Measurements from ENCODE around the gene KHDC1.
A peak's percentile ranks its signal among the peaks of the same experiment; 100 is the strongest.
"Not testable (repeated sequence)": the region's sequence is repeated elsewhere in the genome, so short reads cannot be mapped to it uniquely, and the experiment has no call there.

The KHDC1 gene, protein sequence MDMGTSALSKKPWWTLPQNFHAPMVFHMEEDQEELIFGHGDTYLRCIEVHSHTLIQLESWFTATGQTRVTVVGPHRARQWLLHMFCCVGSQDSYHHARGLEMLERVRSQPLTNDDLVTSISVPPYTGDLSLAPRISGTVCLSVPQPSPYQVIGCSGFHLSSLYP

DNA sequence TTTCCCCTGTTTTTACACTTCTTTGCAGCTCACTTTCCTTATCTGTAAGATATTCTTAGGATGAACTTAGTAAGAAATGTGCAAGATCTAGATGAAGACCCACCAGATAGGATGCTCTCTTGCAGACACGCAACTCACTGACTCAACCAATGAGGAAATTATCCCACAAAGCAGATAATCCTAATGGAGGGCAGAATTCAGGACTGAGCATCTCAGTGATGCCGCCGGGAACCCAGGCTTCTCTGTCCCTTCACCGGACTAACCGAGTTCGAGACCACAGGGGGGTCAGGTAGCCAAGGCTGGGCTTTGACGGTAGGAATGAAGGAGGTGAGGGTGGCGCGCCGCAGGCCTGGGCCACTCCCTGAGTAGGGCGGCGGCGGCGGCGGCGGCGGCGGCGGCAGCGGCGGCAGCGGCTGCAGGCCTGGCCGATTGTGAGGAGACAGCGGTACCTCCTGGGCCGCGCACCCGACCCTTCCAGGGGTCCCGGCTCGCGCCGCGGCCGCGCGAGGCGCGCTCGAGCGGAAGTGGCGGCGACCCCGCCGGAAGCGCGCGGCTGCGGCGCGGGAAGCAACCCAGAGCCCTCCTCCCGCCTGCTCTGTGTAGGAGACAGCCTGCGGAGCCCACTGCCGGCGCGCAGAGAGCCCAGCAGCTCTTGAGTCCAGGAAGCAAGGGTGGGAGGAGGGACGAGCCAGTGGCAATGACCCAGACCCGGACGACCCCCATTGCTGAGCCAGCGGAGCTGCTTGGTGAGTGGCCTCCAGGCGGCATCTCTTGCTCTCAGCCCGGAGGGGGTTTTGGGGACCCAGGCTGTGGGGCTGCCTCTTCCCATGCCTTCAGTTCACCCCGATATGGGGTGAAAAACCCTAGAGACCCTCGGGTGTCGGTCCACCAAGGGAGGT is at the start of gene KHDC1:
TSS of gene KHDC1 (minus strand) at position 526 of the 899 bp plus-strand sequence. CDS start 20,679 bp downstream, outside the sequence.
- peak; percentile 26 to 50 (median 26) for DNase-seq (ENCODE audit: low read depth in 3 of 3)

DNA sequence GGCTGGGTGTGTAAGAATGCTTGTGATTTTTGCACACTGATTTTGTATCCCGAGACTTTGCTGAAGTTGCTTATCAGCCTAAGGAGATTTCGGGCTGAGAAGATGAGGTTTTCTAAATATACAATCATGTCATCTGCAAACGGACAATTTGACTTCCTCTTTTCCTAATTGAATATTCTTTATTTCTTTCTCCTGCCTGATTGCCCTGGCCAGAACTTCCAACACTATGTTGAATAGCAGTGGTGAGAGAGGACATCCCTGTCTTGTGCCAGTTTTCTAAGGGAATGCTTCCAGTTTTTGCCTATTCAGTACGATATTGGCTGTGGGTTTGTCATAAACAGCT is 47.5 kb upstream of the KHDC1 start:
- not testable (repeated sequence) for DNase-seq (ENCODE audit: low read depth in 3 of 3)

DNA sequence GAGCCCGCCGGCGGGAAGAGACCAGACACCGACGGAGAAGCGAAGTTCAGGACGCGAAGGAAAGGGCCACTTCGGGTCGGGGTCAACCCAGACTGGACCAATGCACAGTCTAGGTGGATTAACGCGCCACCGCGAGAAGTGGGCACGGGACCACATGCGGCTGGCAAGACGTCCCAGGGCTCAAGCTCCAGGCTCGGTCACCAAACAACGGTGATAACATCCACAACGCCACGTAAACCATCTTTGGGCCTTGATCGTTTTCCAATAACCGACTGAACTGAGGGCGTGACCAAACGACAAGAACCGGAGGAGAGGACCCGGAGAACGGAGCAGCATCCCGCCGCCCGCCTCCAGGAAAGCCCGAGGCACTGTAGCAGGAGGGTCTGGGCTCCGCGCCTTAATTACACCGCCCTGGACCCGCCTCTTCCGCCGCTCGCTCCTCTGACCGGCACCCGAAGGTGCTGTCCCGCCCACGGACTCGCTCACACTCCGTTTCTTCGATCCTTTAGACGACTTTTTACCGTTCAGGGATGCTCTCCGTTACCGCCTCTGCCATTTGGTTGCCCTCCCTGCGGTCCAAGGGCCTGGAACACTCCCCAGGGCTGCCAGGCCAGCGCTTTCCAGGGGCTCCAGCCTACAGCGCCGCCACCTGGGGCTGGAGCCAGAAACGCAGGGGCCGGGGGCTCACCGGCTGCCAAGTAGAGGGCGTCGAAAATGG is 46.9 kb upstream of the KHDC1 start:
- DNase-seq (ENCODE audit: low read depth in 3 of 3): peak; percentile 26 to 58 (median 37)

DNA sequence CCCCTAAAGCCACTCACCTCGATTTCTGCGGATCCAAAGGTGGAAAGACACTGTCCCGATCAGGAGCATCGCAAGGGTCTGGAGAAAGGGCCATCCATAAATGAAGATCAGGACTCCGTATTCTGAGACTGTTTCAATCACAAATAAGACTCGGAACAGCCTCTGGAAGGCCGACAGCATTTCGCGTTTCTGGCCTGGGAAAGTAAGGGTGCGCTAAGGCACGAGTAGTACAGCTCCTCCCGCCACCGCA is 46.5 kb upstream of the KHDC1 start:
- no peak for DNase-seq (ENCODE audit: low read depth in 3 of 3)

DNA sequence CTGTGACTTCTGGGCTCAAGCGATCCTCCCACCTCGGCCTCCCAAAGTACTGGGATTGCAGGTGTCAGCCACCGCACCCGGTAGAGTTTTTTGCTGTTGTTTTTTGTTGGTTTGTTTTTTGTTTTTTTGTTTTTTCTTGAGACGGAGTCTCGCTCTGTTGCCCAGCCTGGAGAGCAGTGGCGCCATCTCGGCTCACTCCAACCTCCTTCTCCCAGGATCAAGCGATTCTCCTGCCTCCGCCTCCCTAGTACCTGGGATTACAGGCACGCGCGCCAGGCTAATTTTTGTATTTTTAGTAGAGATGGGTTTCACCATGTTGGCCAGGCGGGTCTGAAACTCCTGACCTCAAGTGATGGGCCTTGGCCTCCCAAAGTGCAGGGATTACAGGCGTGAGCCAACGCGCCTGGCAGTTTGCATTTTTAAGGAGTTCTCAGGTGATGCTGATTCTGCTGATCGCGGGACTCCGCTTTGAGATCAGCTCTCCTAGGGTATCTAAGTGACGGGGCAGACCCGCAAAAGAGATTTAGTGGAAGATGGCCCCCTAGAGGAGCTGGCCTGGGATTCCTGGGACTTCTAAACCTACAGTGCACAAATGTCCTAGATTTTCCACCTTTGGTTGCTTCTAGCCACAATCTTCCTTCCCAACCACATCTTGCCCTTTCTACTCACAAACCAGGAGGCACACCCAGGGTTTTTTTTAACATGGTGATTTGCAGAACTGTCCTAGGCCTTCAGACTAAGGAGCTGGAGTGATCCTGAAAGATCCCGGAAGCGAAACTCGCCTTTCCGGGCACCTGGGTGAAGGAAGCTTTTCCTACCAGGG is 45.9 kb upstream of the KHDC1 start:
- DNase-seq (ENCODE audit: low read depth in 3 of 3): no peak

DNA sequence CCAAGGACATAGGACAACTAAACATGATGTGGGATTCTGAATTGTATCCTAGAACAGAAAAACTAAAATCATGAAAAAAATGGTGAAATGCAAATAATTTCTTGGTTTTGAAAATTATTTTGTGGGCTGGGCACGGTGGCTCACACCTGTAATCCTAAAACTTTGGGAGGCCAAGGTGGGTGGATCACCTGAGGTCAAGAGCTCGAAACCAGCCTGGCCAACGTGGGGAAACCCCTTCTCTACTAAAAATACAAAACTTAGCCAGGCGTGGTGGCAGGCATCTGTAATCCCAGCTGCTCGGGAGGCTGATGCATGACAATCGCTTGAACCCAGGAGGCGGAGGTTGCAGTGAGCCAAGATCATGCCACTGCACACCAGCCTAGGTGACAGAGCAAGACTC is 40.8 kb upstream of the KHDC1 start:
- DNase-seq (ENCODE audit: low read depth in 3 of 3): not testable (repeated sequence)

DNA sequence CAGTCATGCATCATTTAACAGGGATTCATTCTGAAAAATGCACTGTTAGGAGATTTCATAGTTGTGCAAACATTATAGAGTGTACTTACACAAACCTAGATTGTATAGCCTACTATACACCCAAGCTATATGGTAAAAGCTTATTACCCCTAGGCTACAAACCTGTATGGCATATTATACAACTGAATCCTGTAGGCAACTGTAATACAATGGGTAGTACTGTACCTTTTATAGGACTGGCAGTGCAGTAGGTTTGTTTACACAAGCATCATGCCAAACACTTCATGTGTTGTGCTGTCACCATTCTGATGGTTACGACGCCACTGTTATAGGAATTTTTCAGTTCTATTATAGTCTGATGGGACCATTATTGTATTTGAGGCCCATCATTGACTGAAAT is 39.3 kb upstream of the KHDC1 start:
- DNase-seq (ENCODE audit: low read depth in 3 of 3): no peak

DNA sequence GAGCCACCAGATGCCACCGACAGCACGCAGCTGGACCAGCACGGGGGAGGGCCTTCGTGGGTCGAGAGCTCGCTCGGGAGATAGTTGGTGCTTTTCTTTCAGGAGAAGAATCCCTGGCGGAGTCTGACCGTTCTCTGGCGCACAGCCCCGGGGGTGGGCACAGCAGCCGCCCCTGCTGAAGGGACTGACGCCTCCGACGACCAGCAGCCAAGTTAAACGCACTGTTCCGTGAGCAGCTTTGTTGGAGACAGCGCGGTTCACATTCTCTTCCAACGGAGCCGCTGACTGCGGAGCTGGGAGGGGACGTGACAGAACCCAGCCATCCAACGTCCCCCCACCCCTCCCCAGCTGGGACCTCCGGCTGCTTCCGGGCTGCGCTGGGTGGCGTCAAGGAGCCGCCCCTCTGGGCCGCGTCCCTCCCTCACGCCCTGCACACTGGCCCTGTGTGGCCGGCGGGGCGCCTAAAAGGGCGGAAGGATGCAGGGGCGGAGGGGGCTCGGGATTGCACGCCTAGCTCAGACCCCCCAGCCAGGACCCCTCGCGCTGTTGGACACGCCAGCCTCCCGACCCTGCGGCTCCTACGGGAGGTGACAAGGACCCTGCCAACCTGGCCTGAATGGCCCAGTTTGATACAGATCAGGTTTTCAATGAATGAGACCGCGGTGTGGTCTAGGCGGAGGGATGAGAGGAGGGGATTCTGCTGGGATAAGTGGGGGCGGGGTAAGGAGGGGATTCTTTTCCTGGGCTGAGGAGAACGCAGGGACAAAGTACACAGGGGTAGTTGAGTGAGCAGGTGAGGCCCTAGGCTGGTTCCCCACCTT is 36.4 kb upstream of the KHDC1 start:
- no peak for DNase-seq (ENCODE audit: low read depth in 3 of 3)

DNA sequence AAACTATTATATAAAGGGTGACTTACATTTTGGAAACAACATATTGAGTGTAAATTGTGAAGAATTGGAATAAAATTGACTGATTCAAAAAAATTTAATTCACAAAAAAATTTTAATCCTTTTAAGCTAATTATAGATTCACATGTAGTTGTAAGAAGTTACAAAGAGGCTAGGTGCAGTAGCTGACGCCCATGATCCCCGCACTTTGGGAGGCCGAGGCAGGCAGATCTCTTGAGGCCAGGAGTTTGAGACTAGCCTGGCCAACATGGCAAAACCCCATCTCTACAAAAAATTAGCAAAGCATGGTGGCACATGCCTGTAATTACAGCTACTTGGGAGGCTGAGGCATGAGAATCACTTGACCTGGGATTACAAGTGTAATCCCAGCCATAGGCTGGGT is 30.3 kb upstream of the KHDC1 start:
- no peak for DNase-seq (ENCODE audit: low read depth in 3 of 3)

DNA sequence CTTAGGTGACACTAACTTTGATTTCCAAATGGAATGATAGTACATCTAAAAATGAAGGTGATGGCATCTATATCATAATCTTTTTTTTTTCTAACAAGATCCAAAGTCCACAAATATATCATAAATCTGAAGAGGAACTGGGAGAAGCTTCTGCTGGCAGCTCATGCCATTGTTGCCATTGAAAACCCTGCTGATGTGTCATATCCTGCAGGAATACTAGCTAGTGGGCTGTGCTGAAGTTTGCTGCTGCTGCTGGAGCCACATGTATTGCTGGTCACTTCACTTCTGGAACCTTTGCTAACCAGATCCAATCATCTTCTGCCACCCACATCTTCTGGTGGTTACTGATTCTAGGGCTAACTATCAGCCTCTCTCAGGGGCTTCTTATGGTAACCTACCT is 27.4 kb upstream of the KHDC1 start:
- no peak for DNase-seq (ENCODE audit: low read depth in 3 of 3)

DNA sequence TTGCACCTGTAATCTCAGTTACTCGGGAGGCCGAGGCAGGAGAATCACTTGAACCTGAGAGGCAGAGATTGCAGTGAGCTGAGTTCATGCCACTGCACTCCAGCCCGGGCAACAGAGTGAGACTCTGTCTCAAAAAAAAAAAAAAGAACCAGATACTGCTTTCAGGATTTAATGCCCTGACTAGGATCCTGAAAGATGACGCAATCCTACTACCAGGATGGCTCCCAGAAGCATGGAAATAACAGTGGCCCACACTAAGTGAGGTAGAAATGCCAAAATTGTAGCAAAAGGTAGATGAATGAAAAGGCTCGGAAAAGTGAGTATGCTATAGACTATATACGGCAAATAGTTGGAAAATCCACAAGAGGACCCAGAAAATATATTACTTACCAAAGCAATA is 23.8 kb upstream of the KHDC1 start:
- DNase-seq (ENCODE audit: low read depth in 3 of 3): no peak

DNA sequence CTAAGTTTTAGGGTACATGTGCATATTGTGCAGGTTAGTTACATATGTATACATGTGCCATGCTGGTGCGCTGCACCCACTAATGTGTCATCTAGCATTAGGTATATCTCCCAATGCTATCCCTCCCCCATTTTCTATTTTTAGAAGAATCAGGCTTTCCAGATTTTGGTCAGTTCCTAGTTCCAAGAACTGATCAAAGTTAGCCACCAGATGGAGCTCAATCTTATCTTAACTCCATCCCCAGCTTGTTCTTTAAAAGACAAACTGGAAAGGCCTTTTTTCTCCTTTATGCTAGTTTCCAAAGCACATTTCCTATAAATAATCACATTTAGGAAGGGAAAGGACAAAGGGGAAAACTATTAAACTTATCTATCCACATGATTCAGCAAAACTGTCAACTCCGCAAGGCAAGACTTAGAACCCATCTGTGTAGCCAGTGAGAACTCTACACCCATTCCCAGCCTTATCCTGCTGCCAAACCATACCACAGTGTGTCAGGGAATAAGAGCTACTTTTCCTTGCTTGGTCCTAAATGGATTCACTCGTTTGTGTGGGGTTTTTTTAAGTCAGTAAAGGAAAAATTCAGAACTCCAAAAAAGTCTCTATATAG is 22.8 kb upstream of the KHDC1 start:
- DNase-seq (ENCODE audit: low read depth in 3 of 3): no peak

DNA sequence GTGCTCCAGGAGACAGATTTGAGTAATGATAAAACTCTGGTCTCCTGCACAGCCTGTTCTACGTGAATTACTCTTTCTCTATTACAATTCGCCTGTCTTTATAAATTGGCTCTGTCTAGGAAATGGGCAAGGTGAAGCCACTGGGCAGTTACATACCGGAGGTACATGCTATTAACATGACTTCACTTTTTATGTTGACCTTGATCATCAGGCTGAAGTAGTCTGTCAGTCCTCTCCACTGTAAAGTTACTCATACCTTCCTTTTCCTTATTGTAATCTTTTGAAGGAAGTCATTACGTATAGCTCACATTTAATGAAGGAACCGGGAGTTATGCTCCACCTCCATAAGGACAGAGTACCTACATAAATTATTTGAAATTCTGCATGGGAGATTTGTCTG is 19.9 kb upstream of the KHDC1 start:
- DNase-seq (ENCODE audit: low read depth in 3 of 3): no peak

DNA sequence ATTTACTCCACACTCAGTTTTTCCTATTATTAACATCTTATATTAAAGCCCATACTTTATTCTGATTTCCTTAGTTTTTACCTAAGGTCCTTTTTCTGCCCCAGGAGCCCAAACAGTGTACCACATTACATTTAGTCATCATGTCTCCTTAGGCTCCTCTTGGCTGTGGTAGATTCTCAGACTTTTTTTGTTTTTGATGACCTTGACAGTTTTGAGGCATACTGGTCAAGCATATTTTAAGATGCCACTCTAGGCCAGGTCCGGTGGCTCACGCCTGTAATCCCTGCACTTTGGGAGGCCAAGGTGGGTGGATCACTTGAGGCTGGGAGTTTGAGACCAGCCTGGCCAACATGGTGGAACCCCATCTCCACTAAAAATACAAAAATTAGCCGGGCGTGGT is 18.7 kb upstream of the KHDC1 start:
- DNase-seq (ENCODE audit: low read depth in 3 of 3): not testable (repeated sequence)

DNA sequence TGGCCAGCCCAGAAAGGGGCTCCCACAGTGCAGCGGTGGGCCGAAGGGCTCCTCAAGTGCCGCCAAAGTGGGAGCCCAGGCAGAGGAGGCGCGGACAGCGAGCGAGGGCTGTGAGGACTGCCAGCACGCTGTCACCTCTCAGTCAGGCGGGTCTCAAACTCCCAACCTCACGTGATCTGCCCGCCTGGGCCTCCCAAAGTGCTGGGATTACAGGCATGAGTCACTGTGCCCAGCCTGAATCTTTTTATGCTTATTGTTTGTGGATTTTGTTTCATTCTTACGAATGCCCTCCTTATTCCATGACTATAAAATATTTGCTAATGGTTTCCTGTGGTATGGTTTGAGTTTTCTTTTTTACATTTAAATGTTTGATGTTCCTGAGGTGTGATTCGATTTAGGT is 6.3 kb upstream of the KHDC1 start:
- DNase-seq (ENCODE audit: low read depth in 3 of 3): not testable (repeated sequence)

DNA sequence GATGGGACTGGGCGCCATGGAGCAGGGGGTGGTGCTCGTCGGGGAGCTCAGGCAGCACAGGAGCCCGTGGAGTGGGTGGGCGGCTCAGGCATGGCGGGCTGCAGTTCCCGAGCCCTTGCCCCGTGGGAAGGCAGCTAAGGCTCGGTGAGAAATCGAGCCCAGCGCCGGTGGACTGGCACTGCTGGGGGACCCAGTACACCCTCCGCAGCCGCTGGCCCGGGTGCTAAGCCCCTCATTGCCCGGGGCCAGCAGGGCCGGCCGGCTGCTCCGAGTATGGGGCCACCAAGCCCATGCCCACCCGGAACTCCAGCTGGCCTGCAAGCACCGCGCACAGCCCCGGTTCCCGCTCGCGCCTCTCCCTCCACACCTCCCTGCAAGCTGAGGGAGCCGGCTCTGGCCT is 5.9 kb upstream of the KHDC1 start:
- DNase-seq (ENCODE audit: low read depth in 3 of 3): not testable (repeated sequence)

DNA sequence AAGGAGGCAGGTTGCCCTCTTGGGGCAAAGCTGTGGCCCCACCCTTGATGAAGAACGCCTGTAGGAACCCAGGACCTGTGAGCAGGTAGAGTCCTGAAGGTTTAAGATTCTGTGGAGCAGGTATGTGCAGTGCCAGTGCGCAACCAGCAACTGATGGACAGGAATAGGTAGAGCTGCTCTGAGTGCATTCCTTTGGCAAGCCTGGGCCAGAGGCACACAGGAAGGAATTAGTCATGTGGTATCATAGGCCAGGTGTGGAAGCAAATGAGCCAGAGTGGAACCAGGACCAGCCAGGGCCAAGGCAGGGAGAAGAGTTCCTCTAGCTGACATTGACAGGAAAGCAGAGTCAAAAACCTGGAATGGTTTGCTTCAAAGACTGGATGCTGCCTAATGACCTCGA is 1.4 kb upstream of the KHDC1 start:
- no peak for DNase-seq (ENCODE audit: low read depth in 3 of 3)

DNA sequence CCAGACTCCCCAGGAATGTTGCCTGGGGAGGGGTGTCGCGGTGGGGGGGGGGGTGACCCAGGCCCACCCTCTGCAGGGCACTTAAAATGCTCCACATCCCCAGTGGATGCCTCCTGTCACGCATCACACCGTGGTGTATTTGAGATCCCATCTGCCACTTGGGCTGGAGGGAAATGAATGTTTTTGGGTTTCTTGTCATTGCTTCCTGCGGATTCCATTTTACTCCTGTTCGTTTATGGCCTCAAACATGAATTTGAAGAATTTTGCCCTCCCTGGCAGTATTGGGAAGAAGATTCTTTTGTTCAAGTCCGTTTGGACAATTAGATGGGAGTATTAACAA is 544 bp upstream of the KHDC1 start:
- DNase-seq (ENCODE audit: low read depth in 3 of 3): no peak

DNA sequence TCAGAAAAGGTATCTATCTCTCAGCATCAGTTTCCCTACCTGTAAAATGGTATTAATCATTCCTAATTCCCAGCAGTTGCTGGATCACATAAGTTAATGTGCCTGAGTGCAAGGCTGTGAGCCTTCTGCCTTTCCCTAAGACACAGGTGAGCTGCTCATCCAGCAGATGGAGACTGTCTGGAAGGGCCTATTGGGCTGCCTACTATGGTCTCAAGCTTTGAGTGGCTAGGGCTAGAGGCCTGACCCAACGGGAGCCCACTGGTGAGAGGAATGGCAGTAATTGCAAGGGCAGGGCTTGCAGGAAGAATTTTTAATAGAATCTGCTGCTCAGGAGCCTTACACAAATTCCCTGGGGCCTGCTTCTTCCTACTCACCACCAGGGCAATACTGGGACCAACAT is 4.3 kb downstream of the KHDC1 start:
- no peak for DNase-seq (ENCODE audit: low read depth in 3 of 3)

DNA sequence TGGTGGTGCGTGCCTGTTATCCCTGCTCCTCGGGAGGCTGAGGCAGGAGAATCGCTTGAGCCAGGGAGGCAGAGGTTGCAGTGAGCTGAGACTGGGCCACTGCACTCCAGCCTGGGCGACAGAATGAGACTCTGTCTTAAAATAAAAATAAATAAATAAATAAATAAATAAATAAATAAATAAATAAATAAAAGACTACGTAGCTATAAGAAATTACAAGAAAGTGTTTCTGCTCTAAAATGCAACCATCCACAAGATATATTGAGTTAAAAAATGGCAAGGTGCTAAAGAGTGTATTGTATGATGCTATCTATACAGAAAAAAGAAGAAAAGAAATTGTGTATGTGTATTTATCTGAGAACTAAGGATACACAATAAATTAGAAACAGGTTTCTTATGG is 8.7 kb downstream of the KHDC1 start:
- DNase-seq (ENCODE audit: low read depth in 3 of 3): not testable (repeated sequence)

DNA sequence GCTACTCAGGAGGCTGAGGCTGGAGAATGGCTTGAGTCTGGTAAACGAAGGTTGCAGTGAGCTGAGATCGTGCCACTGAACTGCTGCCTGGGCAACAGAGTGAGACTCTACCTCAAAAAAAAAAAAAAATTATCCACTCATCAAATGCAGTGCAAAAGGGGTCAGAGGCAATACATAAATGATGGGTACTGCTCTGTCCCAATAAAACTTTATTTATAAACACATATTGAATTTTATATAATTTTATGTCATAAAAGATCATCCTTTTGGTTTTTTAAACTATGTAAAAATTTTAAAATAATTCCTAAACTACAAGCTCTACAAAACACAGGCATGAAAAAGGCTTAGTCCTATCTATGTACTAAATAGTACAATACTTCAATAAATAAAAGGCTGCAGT is 10.3 kb downstream of the KHDC1 start:
- no peak for DNase-seq (ENCODE audit: low read depth in 3 of 3)

Measured in stimulated activated CD4-positive, alpha-beta T cell treated with anti-CD3 and anti-CD28 coated beads, TNF-alpha, amount 100 ng/mL, for 48 hours (primary cell).